NCI-H526 treated with DMSO at 0.1 percent for 48 hours (cell line): ENCODE data around the gene CARMIL1.

Source experiments
- DNase-seq: peaks from one replicate; lab custom pipeline; 2025; lab: John Stamatoyannopoulos, UW

The CARMIL1 gene

GRCh38 chr6:25512560-25512959, 233.4 kb downstream of the CARMIL1 start:
- DNase-seq = no peak

- DNase-seq = no peak
Observed at GRCh38 chr6:25519856-25520255, 240.7 kb downstream of the CARMIL1 start.

GRCh38 chr6:25524542-25524941, 245.4 kb downstream of the CARMIL1 start:
- DNase-seq = no peak

GRCh38 chr6:25525078-25525477, 245.9 kb downstream of the CARMIL1 start:
- no peak for DNase-seq

- no peak for DNase-seq
Observed at GRCh38 chr6:25534942-25535631, 255.9 kb downstream of the CARMIL1 start.

GRCh38 chr6:25535632-25536225, 256.6 kb downstream of the CARMIL1 start:
- DNase-seq = no peak

GRCh38 chr6:25536781-25537180, 257.6 kb downstream of the CARMIL1 start:
- DNase-seq = no peak

- no peak for DNase-seq
Observed at GRCh38 chr6:25537349-25538018, 258.3 kb downstream of the CARMIL1 start.

GRCh38 chr6:25541228-25541627, 262.1 kb downstream of the CARMIL1 start:
- DNase-seq = no peak

- no peak for DNase-seq
Observed at GRCh38 chr6:25542984-25543910, 264.1 kb downstream of the CARMIL1 start.

- no peak for DNase-seq
Observed at GRCh38 chr6:25544833-25545232, 265.7 kb downstream of the CARMIL1 start.

- no peak for DNase-seq
Observed at GRCh38 chr6:25547797-25548196, 268.6 kb downstream of the CARMIL1 start.

GRCh38 chr6:25548451-25548850, 269.3 kb downstream of the CARMIL1 start:
- DNase-seq = no peak

GRCh38 chr6:25550631-25551030, 271.5 kb downstream of the CARMIL1 start:
- DNase-seq = no peak

GRCh38 chr6:25553502-25553901, 274.3 kb downstream of the CARMIL1 start:
- DNase-seq = no peak

GRCh38 chr6:25555188-25555587, 276.0 kb downstream of the CARMIL1 start:
- DNase-seq = no peak

GRCh38 chr6:25556516-25556915, 277.3 kb downstream of the CARMIL1 start:
- DNase-seq = peak; percentile 35

GRCh38 chr6:25558155-25558817, 279.1 kb downstream of the CARMIL1 start:
- DNase-seq = no peak

- DNase-seq = no peak
Observed at GRCh38 chr6:25560865-25561264, 281.7 kb downstream of the CARMIL1 start.

- no peak for DNase-seq
Observed at GRCh38 chr6:25564943-25565342, 285.8 kb downstream of the CARMIL1 start.

GRCh38 chr6:25570578-25570977, 291.4 kb downstream of the CARMIL1 start:
- no peak for DNase-seq

- DNase-seq = no peak
Observed at GRCh38 chr6:25576919-25577318, 297.7 kb downstream of the CARMIL1 start.
